Anterior cingulate cortex (tissue), 58 donors: Measurements from ENCODE around the gene IL23A.
"Not testable (repeated sequence)": the region's sequence is repeated elsewhere in the genome, so short reads cannot be mapped to it uniquely, and the experiment has no call there.

Source experiments
- DNase-seq, 58 donors: peaks; one replicate each; lab custom pipeline; 2025; lab: John Stamatoyannopoulos, UW

The IL23A gene

GRCh38 chr12:56338308-56339157, at the start of gene IL23A:
Gene IL23A (plus strand): TSS chr12:56338884. CDS start chr12:56339045, 161 bp downstream.
- no peak for DNase-seq

- DNase-seq = no peak
Measured at GRCh38 chr12:56293795-56294194, 44.9 kb upstream of the IL23A start.

GRCh38 chr12:56296295-56296694, 42.4 kb upstream of the IL23A start:
- DNase-seq = no peak

- no peak for DNase-seq
Measured at GRCh38 chr12:56297400-56297799, 41.3 kb upstream of the IL23A start.

GRCh38 chr12:56298828-56299227, 39.9 kb upstream of the IL23A start:
- no peak for DNase-seq

GRCh38 chr12:56299308-56299852, 39.3 kb upstream of the IL23A start:
- peak in 3 of 58 donors; percentile 24 to 54 (median 53) for DNase-seq

- DNase-seq = peak; percentile 64 to 99 (median 96)
Measured at GRCh38 chr12:56299853-56300643, 38.6 kb upstream of the IL23A start, which contains the start of gene CS. Gene CS (minus strand): TSS chr12:56300330. CDS start chr12:56300201, 129 bp downstream.

- DNase-seq = peak in 6 of 58 donors; percentile 35 to 62 (median 52)
Measured at GRCh38 chr12:56300644-56301464, 37.8 kb upstream of the IL23A start.

- no peak for DNase-seq
Measured at GRCh38 chr12:56304276-56304675, 34.4 kb upstream of the IL23A start.

GRCh38 chr12:56304872-56305590, 33.7 kb upstream of the IL23A start:
- DNase-seq = no peak

GRCh38 chr12:56307221-56307965, 31.3 kb upstream of the IL23A start:
- DNase-seq = no peak

GRCh38 chr12:56308714-56309113, 30.0 kb upstream of the IL23A start:
- no peak for DNase-seq

- no peak for DNase-seq
Measured at GRCh38 chr12:56311003-56311402, 27.7 kb upstream of the IL23A start.

GRCh38 chr12:56315249-56315621, 23.4 kb upstream of the IL23A start:
- peak in 41 of 58 donors; percentile 7 to 74 (median 46) for DNase-seq

- peak; percentile 60 to 98 (median 93) for DNase-seq
Measured at GRCh38 chr12:56315622-56316473, 22.8 kb upstream of the IL23A start, which contains the start of gene CNPY2. Gene CNPY2 (minus strand): TSS chr12:56315988. CDS start chr12:56315217, 771 bp downstream.

GRCh38 chr12:56317675-56318074, 21.0 kb upstream of the IL23A start:
- no peak for DNase-seq

GRCh38 chr12:56321027-56321426, 17.7 kb upstream of the IL23A start:
- no peak for DNase-seq

- not testable (repeated sequence) for DNase-seq
Measured at GRCh38 chr12:56321610-56322009, 17.1 kb upstream of the IL23A start.
